NCI-H1930 (cell line): Measurements from ENCODE around the gene CRYBG2.
"Not testable (repeated sequence)": the region's sequence is repeated elsewhere in the genome, so short reads cannot be mapped to it uniquely, and the experiment has no call there.

ENCODE experiments used
- DNase-seq, 2 experiments: peaks; one replicate each; lab custom pipeline; 2025; lab: John Stamatoyannopoulos, UW

The CRYBG2 gene

GRCh38 chr1:26318338-26319064 lies 35.4 kb downstream of the CRYBG2 start:
- no peak for DNase-seq

GRCh38 chr1:26317612-26318337 lies 36.2 kb downstream of the CRYBG2 start, which contains the start of gene CD52:
CD52 (plus strand) TSS chr1:26317958; CDS start chr1:26318018, 60 bp downstream.
- DNase-seq = no peak

GRCh38 chr1:26317146-26317545 lies 36.8 kb downstream of the CRYBG2 start:
- DNase-seq = no peak

DNA sequence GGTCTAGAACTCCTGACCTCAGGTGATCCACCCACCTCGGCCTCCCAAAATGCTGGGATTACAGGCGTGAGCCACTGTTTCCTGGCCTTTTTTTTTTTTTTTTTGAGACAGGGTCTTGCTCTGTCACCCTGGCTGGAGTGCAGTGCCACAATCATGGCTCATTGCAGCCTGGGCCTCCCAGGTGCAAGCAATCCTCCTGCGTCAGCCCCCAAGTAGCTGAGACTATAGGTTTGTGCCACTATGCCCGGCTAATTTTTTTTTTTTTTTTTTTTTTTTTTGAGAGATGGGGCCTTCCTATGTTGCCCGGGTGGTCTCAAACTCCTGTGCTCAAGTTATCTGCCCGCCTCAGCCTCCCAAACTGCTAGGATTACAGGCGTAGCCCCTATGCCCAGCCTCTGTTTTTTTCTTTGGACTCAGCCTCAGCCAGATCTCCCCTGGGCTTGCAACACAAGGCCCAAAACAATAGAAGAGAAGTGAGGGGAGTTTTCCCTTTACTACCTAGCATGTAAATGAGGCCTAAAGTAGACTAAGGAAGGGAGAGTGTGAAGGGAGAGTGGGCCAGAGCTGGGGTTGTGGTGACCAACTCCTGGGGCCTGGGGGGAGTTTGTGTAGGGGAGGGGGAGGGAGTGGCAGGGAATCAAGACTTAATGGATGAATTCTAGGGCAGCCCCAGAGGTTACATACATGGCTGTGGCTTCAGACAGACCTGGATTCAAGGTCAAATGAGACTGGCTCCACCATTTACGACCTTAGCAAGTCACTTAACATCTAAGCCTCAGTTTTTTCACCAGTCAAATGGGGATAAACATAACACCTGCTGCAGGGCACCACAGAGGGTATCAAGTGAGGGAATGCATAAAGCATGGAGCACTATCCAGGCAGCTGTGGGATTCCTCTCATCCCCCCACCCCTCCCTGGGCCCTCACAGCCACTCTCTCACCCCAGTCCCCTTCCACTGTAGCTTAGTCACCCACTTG lies 37.8 kb downstream of the CRYBG2 start:
- DNase-seq = no peak

- DNase-seq = no peak
Observed at GRCh38 chr1:26314501-26314900, 39.4 kb downstream of the CRYBG2 start.

- DNase-seq = not testable (repeated sequence)
Observed at GRCh38 chr1:26307966-26308899, 45.7 kb downstream of the CRYBG2 start.

- no peak for DNase-seq
Observed at GRCh38 chr1:26307363-26307781, 46.6 kb downstream of the CRYBG2 start.

DNA sequence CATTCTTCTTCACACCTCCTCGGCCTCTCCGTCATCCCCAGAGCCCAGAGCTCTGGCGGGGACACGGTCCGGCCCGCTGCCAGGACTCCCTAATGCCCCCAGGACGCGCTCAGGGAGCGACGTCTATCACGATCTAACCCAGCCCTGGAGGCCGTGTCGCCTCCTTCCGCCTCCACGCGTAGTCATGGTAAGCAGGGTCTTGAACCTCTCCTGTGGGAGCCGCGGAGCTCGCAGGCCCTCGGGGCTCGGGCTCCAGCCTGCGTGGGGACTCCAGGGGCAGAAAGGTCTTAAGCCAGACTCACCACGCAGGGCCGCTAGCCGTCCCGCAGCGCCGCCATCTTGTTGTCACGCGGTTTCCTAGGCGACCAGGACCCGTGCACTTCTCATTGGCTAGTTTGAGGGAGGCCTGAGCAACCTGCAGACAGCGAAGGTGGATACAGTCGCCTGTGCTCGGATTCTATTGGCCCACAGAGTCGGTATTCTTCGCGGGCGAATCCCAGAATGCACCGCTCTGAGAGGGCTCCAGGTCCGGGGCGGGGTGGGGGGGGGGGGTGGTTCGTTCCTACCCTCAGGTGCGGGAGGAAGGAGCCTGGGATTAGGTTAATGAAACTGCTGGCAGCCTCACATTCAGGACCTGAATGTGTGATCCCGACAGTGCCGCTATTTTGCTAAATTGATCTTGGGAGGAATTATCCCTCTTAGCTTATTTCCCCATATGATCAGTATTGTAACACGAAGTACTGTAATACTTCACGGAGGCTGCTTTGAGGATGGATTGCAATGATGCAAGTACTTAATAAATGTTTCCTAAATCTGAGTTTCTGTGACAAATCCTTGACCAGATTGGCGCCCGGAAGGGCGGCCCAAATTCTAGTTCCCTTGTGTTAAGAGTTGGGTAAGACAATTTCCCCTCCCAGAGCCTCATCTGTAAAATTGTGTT lies 47.4 kb downstream of the CRYBG2 start, which contains the start of gene UBXN11:
Gene UBXN11 (minus strand): TSS at position 347 of the 940 bp plus-strand sequence. CDS start 3,753 bp downstream, outside the sequence.
- peak; percentile 93 to 95 for DNase-seq

DNA sequence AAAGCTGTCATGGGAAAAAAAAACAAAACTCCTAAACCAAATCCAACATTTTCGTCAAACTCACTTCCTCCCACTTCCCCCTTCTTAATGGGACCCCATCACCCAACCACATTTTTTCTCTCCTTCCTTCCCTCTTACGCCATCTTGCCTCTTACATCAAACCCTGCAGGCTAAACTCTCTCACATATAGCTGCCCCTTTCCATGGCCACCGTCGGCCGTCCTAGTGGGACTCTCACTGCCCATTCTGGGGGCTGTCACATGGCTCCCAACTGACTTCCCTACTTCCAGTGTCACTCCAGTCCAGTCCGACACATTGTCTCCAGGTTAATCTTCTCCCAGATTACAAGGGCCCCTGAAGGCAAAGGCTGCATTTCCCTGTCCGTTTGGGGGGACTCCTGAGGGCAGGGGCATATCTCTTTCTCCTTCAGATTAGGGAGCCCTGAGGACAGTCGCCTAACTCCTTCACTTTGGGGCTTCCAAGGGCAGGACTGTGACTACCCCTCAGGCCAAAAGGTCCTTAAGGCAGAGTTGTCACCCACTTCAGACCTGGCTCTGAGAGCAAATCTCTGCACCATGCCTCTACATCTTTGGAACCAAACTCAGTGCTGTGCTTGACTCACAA lies 48.2 kb downstream of the CRYBG2 start:
- DNase-seq = no peak

GRCh38 chr1:26302733-26303405 lies 51.1 kb downstream of the CRYBG2 start:
- DNase-seq = no peak

DNA sequence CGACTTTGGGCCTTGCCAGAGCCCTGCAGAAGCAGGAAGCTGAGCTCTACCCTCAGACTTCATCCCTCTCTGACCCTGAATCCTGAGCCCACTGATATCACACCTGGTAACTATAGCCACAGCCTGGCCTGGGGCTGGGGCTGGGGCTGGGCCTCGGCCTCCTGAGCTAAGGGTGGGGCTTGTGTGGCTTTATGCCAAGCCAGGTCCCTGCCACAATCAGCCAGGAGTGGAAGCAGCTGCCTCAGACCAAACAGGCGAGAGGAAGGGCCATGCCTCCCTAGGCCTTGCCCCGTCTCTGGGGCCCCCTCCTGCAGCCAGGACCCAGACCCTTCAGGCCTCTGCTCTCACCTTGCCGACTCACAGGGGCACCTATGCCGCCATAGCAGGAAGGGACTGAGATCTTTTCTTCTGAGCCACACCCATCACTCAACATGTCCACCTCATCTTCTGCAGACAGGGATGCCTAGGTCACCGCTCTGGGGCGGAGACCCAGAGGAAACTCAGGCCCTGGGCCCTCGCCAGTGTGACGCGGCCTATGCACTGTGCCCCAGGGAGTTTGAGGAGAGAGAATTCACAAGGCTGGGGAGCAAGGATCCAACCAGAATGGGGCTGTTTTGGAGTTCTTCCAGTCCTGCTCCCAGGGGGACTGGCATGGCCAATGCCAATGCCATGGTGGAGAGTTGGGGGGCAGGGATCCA lies 53.2 kb downstream of the CRYBG2 start:
- no peak for DNase-seq

- DNase-seq = no peak
Observed at GRCh38 chr1:26297791-26298124, 56.2 kb downstream of the CRYBG2 start.

- no peak for DNase-seq
Observed at GRCh38 chr1:26297057-26297790, 56.7 kb downstream of the CRYBG2 start.

DNA sequence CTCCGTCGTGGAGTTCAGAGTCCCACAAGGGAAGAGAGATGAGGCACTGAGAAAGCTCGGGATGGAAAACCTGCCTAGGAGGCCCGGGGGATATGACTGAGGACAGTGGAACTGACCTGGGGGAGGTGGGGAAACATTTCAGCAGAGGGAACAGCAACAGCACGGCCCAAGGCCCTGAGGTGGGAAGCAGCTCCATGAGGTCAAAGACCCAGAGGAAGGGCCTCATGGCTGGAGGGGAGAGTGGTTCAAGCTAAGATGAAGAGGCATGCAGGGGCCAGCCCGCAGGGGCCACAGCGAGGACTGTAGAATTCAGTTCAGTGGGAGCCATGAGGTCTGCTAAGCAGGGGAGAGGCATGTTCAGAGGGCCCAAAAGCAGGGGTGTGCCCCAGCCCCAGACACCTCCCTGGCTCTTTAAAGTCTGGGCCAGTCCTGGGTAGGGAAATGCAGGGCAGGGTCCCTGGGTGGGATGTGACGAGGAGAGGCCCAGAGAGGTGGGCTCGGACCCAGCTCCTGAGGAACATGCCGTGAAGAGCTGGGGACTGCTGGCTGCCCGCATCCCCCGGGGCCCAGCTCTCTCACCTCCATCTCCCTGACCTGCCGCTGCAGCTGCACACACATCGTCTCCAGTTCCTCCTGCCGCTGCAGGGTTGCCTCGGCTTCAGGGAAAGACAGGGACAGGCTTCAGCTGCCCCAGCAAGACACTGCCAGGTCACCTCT lies 57.4 kb downstream of the CRYBG2 start:
- no peak for DNase-seq

GRCh38 chr1:26295194-26296138 lies 58.5 kb downstream of the CRYBG2 start:
- DNase-seq = no peak
